Activated naive CD8-positive, alpha-beta T cell treated with anti-CD3 and anti-CD28 coated beads, Interleukin-2, amount 50 U/mL, for 24 hours (primary cell): ENCODE results near the gene SAP25.

ENCODE experiments used
- ATAC-seq: fragments of 150-1000 bp; cut with Tn5 transposase; one replicate; pipeline ENCODE4 v1.10.0; 2021
- DNase-seq: peaks from one replicate; pipeline ENCODE4 v3.0.0; 2021
- H3K27ac Mint-ChIP-seq: one replicate; pipeline ENCODE4 v1.8.0; 2021; ENCODE audit warnings: mild to moderate bottlenecking, mixed read lengths
- H3K27me3 Mint-ChIP-seq: one replicate; pipeline ENCODE4 v1.8.0; 2021; ENCODE audit warnings: mixed read lengths
- H3K36me3 Mint-ChIP-seq: one replicate; pipeline ENCODE4 v1.8.0; 2021; ENCODE audit warnings: low read depth, mixed read lengths
- H3K4me1 Mint-ChIP-seq: one replicate; pipeline ENCODE4 v1.8.0; 2021; ENCODE audit warnings: mixed read lengths
- H3K4me3 Mint-ChIP-seq: one replicate; pipeline ENCODE4 v1.8.0; 2021; ENCODE audit warnings: mild to moderate bottlenecking, moderate library complexity, mixed read lengths
- H3K9me3 Mint-ChIP-seq: one replicate; pipeline ENCODE4 v1.8.0; 2021; ENCODE audit warnings: mixed read lengths

The SAP25 gene

GRCh38 chr7:100575746-100576383 lies 2.2 kb upstream of the SAP25 start:
- peaks cover 9% of the 10 kb centered on the region for H3K36me3 Mint-ChIP-seq
- no peak overlapping the region for H3K27ac Mint-ChIP-seq
- peaks cover 9% of the 10 kb centered on the region for H3K4me1 Mint-ChIP-seq
- H3K27me3 Mint-ChIP-seq = no peaks in the 10 kb centered on the region
- no peaks in the 10 kb centered on the region for H3K9me3 Mint-ChIP-seq
- no peak overlapping the region for H3K4me3 Mint-ChIP-seq
- DNase-seq (no peak), ATAC-seq (no peak)

- no peak overlapping the region for H3K27ac Mint-ChIP-seq
- H3K9me3 Mint-ChIP-seq = no peaks in the 10 kb centered on the region
- no peak overlapping the region for H3K4me3 Mint-ChIP-seq
- peaks cover 14% of the 10 kb centered on the region for H3K4me1 Mint-ChIP-seq
- DNase-seq = no peak
- peaks cover 9% of the 10 kb centered on the region for H3K36me3 Mint-ChIP-seq
- no peaks in the 10 kb centered on the region for H3K27me3 Mint-ChIP-seq
- no peak for ATAC-seq
Measured at GRCh38 chr7:100575206-100575631, 1.5 kb upstream of the SAP25 start.

GRCh38 chr7:100574362-100575205 lies 884 bp upstream of the SAP25 start:
- H3K4me3 Mint-ChIP-seq = no peak overlapping the region
- H3K4me1 Mint-ChIP-seq = peaks cover 15% of the 10 kb centered on the region
- H3K36me3 Mint-ChIP-seq = peaks cover 7% of the 10 kb centered on the region
- ATAC-seq = no peak
- no peaks in the 10 kb centered on the region for H3K27me3 Mint-ChIP-seq
- H3K9me3 Mint-ChIP-seq = no peaks in the 10 kb centered on the region
- H3K27ac Mint-ChIP-seq = no peak overlapping the region
- DNase-seq = no peak

- H3K27ac Mint-ChIP-seq = no peak overlapping the region
- DNase-seq (no peak), ATAC-seq (no peak)
- H3K9me3 Mint-ChIP-seq = no peaks in the 10 kb centered on the region
- H3K36me3 Mint-ChIP-seq = peaks cover 1% of the 10 kb centered on the region
- no peak overlapping the region for H3K4me3 Mint-ChIP-seq
- no peaks in the 10 kb centered on the region for H3K27me3 Mint-ChIP-seq
- H3K4me1 Mint-ChIP-seq = peaks cover 26% of the 10 kb centered on the region
Measured at GRCh38 chr7:100572949-100573675, 588 bp downstream of the SAP25 start.

- DNase-seq (no peak), ATAC-seq (no peak)
- H3K4me3 Mint-ChIP-seq = no peak overlapping the region
- H3K4me1 Mint-ChIP-seq = peaks cover 33% of the 10 kb centered on the region
- H3K27me3 Mint-ChIP-seq = no peaks in the 10 kb centered on the region
- H3K27ac Mint-ChIP-seq = no peak overlapping the region
- peaks cover 1% of the 10 kb centered on the region for H3K36me3 Mint-ChIP-seq
- H3K9me3 Mint-ChIP-seq = no peaks in the 10 kb centered on the region
Measured at GRCh38 chr7:100572281-100572948, 1.3 kb downstream of the SAP25 start.

- Mint-ChIP-seq H3K36me3 (peaks cover 1% of the 10 kb centered on the region), H3K4me3 (no peak overlapping the region), H3K4me1 (peaks cover 35% of the 10 kb centered on the region), H3K9me3 (no peaks in the 10 kb centered on the region), H3K27ac (no peak overlapping the region), H3K27me3 (no peaks in the 10 kb centered on the region)
- no peak for DNase-seq
- ATAC-seq = no peak
Measured at GRCh38 chr7:100571829-100572116, 1.9 kb downstream of the SAP25 start.

GRCh38 chr7:100570954-100571828 lies 2.5 kb downstream of the SAP25 start:
- no peak overlapping the region for H3K4me3 Mint-ChIP-seq
- no peak for DNase-seq
- peak; percentile 3 for ATAC-seq
- peaks cover 1% of the 10 kb centered on the region for H3K36me3 Mint-ChIP-seq
- H3K27ac Mint-ChIP-seq = no peak overlapping the region
- H3K27me3 Mint-ChIP-seq = no peaks in the 10 kb centered on the region
- H3K4me1 Mint-ChIP-seq = peaks cover 35% of the 10 kb centered on the region
- H3K9me3 Mint-ChIP-seq = no peaks in the 10 kb centered on the region

- Mint-ChIP-seq H3K36me3 (peaks cover 2% of the 10 kb centered on the region), H3K9me3 (no peaks in the 10 kb centered on the region)
Measured at GRCh38 chr7:100568896-100569844, 4.5 kb downstream of the SAP25 start.

GRCh38 chr7:100568176-100568895 lies 5.4 kb downstream of the SAP25 start:
- peaks cover 38% of the 10 kb centered on the region for H3K4me1 Mint-ChIP-seq
- H3K27me3 Mint-ChIP-seq = no peaks in the 10 kb centered on the region
- no peak overlapping the region for H3K4me3 Mint-ChIP-seq
- ATAC-seq (no peak), DNase-seq (no peak)
- no peaks in the 10 kb centered on the region for H3K9me3 Mint-ChIP-seq
- H3K36me3 Mint-ChIP-seq = peaks cover 5% of the 10 kb centered on the region
- H3K27ac Mint-ChIP-seq = peak overlapping the region; percentile 15

More at GRCh38 chr7:100568896-100569844, 4.5 kb downstream of the SAP25 start:
- Mint-ChIP-seq H3K27ac (peak overlapping the region; percentile 76), H3K4me1 (peaks cover 35% of the 10 kb centered on the region), H3K4me3 (peak overlapping the region; percentile 22), H3K27me3 (no peaks in the 10 kb centered on the region)
- ATAC-seq (peak; percentile 44), DNase-seq (peak; percentile 69)

GRCh38 chr7:100567751-100568175 lies 5.9 kb downstream of the SAP25 start:
- Mint-ChIP-seq H3K36me3 (peaks cover 7% of the 10 kb centered on the region), H3K27ac (no peak overlapping the region), H3K4me1 (peaks cover 38% of the 10 kb centered on the region), H3K4me3 (no peak overlapping the region), H3K27me3 (no peaks in the 10 kb centered on the region), H3K9me3 (no peaks in the 10 kb centered on the region)
- DNase-seq (no peak), ATAC-seq (no peak)

GRCh38 chr7:100567031-100567730 lies 6.5 kb downstream of the SAP25 start:
- Mint-ChIP-seq H3K4me3 (no peak overlapping the region), H3K4me1 (peaks cover 37% of the 10 kb centered on the region), H3K27me3 (no peaks in the 10 kb centered on the region), H3K36me3 (peaks cover 11% of the 10 kb centered on the region), H3K27ac (peak overlapping the region; percentile 46), H3K9me3 (no peaks in the 10 kb centered on the region)
- ATAC-seq = no peak
- no peak for DNase-seq

GRCh38 chr7:100566018-100566531 lies 7.6 kb downstream of the SAP25 start:
- Mint-ChIP-seq H3K4me3 (no peak overlapping the region), H3K27ac (no peak overlapping the region), H3K36me3 (peaks cover 13% of the 10 kb centered on the region), H3K4me1 (peaks cover 30% of the 10 kb centered on the region), H3K27me3 (no peaks in the 10 kb centered on the region), H3K9me3 (no peaks in the 10 kb centered on the region)
- ATAC-seq (no peak), DNase-seq (no peak)
